Kidney epithelial cell (primary cell): ENCODE measurements around the gene CELSR1. TPM values are rescaled to one million over a fixed set of nuclear protein-coding genes. Genes with fewer than 3 reads are reported as not detected.

Source experiments
- DNase-seq: peaks from one replicate; pipeline ENCODE4 v3.0.0-alpha.2; 2010; ENCODE audit warnings: low read depth
- H3K27me3 ChIP-seq: 2 replicates; pipeline ENCODE4 v1.6.0; 2011; ENCODE audit warnings: low read length; ENCODE audit not compliant: control insufficient read depth, insufficient read depth
- H3K36me3 ChIP-seq: 2 replicates; pipeline ENCODE4 v1.5.1; 2011; ENCODE audit warnings: low read length; ENCODE audit not compliant: control insufficient read depth, insufficient read depth
- H3K4me3 ChIP-seq: 2 replicates; pipeline ENCODE4 v1.5.1; 2011; ENCODE audit warnings: low read depth, mild to moderate bottlenecking, control low read depth, low read length
- total RNA-seq: library from RNA; depleted of rRNA; stranded (reverse); fragments of >200 nt; gene quantifications from 2 replicates; pipeline ENCODE4 v1.2.3, GENCODE V29; 2015
- TF ChIP-seq, protein P1 (sequence below): IDR thresholded peaks from 2 replicates; pipeline ENCODE4 v1.5.1; 2011; ENCODE audit warnings: mild to moderate bottlenecking, moderate library complexity, low read length, control low read depth, inconsistent platforms; ENCODE audit not compliant: insufficient read depth, poor library complexity, severe bottlenecking

CELSR1 gene
- total RNA-seq, 1 donor from 2014 or later: 180 TPM

DNA sequence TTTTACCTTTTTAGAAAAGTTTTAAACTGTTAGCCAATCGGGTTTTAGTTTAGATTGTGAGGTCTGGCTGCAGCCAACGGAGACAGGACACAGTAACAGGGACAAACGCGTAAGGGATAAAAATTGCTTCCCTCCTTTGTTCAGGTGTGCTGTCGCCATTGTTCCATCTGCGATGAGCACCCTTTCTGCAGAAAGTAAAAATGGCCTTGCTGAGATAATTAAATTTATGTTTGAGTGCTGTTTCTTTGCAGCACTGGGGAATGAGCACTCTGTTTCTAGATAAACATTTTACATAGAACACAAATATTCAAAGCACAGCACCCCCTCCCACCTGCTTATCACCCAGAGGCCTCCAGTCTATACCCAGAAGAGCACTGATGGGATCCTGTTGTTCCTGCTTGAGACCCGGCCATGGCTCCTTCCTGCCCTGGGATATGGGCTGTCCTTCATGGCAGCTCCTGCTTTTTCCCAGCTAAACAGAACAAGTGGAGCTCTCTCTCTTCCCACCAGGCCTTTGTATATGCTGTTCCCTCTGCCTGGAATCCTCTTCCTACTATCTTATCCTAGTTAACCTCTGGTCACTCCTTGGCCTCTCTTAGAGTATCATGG is 34.3 kb upstream of the CELSR1 start:
- DNase-seq: no peak

DNA sequence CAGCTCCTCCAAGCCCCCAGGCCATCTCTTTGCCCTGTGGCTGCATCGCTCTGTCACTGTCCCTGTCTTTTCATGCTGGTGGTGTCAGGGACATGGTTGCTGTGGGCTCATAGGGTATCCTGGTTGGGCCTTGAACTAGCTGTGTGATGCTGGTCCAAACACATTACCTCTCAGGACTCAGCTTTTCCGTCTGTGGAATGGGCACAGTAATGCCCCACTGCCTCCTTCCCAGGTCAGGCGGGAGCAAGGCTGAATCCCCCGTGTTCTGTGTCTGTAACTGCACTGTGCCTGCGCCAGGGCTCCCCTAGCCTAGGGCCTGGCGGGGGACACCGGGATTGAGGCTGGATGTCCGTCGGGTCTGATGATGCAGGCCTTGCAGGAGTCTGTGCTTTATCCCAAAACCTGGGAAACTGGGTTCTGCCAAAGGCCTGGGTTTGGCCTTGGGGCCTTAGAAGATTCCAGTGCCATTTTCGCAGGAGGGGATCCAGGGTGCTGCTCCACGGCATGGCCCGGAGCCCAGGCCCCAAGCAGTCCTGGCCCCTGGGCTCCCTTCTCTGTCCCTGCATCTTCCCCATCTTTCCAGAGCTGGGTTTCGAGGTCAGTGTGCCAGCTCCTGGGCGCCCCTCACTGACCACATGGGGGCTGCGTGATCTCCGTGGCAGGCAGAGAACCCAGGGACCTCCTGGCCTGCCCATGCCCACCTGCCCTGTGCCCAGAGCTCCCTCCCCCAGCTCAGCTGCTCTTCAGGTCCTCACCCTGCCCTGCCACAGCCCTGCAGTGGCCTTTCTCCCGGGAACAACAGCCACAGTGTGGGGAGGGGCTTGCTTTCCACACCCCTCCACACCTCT is 32.7 kb upstream of the CELSR1 start:
- Histone ChIP-seq H3K27me3 (peaks cover 2% of the 10 kb centered on the region), H3K4me3 (no peak overlapping the region), H3K36me3 (no peaks in the 10 kb centered on the region)
- TF ChIP-seq, protein P1, sequence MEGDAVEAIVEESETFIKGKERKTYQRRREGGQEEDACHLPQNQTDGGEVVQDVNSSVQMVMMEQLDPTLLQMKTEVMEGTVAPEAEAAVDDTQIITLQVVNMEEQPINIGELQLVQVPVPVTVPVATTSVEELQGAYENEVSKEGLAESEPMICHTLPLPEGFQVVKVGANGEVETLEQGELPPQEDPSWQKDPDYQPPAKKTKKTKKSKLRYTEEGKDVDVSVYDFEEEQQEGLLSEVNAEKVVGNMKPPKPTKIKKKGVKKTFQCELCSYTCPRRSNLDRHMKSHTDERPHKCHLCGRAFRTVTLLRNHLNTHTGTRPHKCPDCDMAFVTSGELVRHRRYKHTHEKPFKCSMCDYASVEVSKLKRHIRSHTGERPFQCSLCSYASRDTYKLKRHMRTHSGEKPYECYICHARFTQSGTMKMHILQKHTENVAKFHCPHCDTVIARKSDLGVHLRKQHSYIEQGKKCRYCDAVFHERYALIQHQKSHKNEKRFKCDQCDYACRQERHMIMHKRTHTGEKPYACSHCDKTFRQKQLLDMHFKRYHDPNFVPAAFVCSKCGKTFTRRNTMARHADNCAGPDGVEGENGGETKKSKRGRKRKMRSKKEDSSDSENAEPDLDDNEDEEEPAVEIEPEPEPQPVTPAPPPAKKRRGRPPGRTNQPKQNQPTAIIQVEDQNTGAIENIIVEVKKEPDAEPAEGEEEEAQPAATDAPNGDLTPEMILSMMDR: no peak
- no peak for DNase-seq

More for the DNA sequence above, 34.3 kb upstream of the CELSR1 start:
- no peak overlapping the region for H3K4me3 ChIP-seq
- peaks cover 2% of the 10 kb centered on the region for H3K27me3 ChIP-seq
- H3K36me3 ChIP-seq: no peaks in the 10 kb centered on the region
- TF ChIP-seq, protein P1: no peak

DNA sequence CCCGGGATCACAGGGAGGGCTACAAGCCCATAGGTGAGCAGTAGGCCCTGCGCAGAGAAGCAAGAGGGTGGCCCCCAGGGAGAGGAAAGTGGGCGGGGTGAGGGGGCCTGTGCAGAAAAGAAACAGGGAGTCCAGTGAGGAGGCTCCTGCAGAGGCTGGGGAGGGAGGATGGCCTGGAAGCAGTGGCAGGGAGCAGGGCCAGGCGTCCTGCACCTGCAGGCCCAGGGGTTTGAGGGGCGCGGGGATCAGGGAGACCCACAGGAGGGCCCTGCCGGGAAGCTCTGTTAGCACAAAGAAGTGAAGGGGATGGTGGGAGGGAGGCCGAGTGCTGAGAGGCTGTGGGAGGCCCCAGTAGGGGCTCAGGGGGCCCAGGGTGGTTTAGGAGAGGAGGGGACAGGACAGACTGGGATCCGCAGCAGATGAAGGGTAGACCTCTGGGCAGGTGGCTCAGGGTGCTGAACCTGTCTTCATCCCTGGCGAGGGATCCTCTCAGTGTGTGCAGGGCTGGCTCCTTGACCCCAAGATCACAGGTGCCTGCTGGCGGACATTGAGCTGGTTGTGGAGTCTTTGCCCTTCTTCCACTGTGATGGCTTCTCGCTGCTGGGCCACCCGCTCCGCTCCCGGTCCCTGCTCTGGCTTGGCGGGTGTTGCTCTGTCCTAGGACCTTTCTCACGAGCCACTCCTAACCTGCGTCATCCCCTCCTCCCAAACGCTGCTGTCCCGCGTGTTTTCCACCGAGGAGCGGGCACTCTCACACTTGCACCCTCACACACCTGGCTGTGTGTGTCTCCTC is 31.8 kb upstream of the CELSR1 start:
- Histone ChIP-seq H3K4me3 (no peak overlapping the region), H3K36me3 (no peaks in the 10 kb centered on the region), H3K27me3 (peaks cover 2% of the 10 kb centered on the region)
- TF ChIP-seq, protein P1: no peak
- DNase-seq: no peak

DNA sequence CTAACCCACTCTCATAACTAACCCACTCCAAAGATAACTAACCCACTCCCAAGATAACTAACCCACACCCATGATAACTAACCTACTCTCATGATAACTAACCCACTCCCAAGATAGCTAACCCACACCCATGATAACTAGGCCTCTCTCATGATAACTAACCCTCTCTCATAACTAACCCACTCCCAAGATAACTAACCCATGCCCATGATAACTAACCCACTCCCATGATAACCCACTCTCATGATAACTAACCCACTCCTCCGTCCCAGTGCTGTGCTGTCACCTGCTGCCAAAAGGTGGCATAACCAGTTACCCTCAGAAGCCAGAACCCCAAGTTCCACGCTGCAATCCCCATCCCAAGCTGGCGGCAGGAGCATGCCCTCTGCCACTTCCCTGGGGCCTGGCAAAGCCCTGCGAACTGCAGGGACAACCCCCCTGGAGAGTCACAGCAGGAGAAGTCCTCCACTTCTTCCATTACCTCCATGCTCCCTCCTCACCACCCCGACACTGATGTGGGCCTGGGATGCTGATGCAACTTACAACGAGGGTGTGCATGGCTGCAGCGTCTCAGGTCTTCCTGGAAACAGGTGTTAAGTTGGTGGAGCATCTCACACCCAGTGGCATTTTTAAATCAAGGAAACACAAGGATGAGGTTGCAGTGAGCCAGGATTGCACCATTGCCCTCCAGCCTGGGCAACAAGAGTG is 30.8 kb upstream of the CELSR1 start:
- Histone ChIP-seq H3K4me3 (no peak overlapping the region), H3K27me3 (peaks cover 2% of the 10 kb centered on the region), H3K36me3 (no peaks in the 10 kb centered on the region)
- TF ChIP-seq, protein P1: no peak
- no peak for DNase-seq

DNA sequence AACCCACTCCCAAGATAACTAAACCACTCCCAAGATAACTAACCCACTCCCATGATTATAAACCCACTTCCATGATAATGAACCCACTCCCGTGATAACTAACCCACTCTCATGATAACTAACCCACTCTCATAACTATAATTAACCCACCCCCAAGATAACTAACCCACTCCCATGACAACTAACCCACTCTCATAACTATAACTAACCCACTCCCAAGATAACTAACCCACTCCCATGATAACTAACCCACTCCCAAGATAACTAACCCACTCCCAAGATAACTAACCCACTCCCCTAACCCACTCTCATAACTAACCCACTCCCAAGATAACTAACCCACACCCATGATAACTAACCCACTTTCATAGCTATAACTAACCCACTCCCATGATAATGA is 30.1 kb upstream of the CELSR1 start:
- H3K4me3 ChIP-seq: no peak overlapping the region
- peaks cover 2% of the 10 kb centered on the region for H3K27me3 ChIP-seq
- TF ChIP-seq, protein P1: no peak
- H3K36me3 ChIP-seq: no peaks in the 10 kb centered on the region
- DNase-seq: no peak
